Neural cell (in vitro differentiated cells): ENCODE results near the gene NOSTRIN. TPM values are rescaled to one million over a fixed set of nuclear protein-coding genes. Genes with fewer than 3 reads are reported as not detected.

ENCODE experiments used
- H2AFZ ChIP-seq: fragments of 200-600, 300-800 bp; sonication (generic), shearing (Covaris generic); 2 replicates; pipeline ENCODE4 v1.6.0; 2014; ENCODE audit warnings: low read depth, mild to moderate bottlenecking, antibody characterized with exemption, low read length, moderate library complexity
- H3F3A ChIP-seq: fragments of 200-600 bp; shearing (Covaris generic); 2 replicates; pipeline ENCODE4 v1.6.1; 2016; ENCODE audit warnings: mild to moderate bottlenecking, moderate library complexity, mixed read lengths, antibody characterized with exemption, low read length; ENCODE audit not compliant: insufficient read depth, poor library complexity, severe bottlenecking
- H3K27ac ChIP-seq: fragments of 200-600, 300-800 bp; sonication (generic), shearing (Covaris generic); 2 replicates; pipeline ENCODE4 v1.5.1; 2014; ENCODE audit warnings: mild to moderate bottlenecking, low read length, moderate library complexity
- H3K27me3 ChIP-seq: fragments of 300-800, 200-600 bp; sonication (generic), shearing (Covaris generic); 2 replicates; pipeline ENCODE4 v1.6.0; 2014; ENCODE audit warnings: mild to moderate bottlenecking, low read depth, low read length, moderate library complexity; ENCODE audit not compliant: insufficient read depth
- H3K36me3 ChIP-seq: fragments of 300-800, 200-600 bp; sonication (generic), shearing (Covaris generic); 2 replicates; pipeline ENCODE4 v1.5.1; 2014; ENCODE audit warnings: mild to moderate bottlenecking, antibody characterized with exemption, low read length, moderate library complexity; ENCODE audit not compliant: insufficient read depth
- H3K4me2 ChIP-seq: fragments of 300-800, 200-600 bp; sonication (generic), shearing (Covaris generic); 2 replicates; pipeline ENCODE4 v1.6.0; 2014; ENCODE audit warnings: mild to moderate bottlenecking, low read length
- H3K4me3 ChIP-seq: fragments of 300-800, 200-600 bp; sonication (generic), shearing (Covaris generic); 2 replicates; pipeline ENCODE4 v1.5.1; 2014; ENCODE audit warnings: mild to moderate bottlenecking, low read length, moderate library complexity
- H3K79me2 ChIP-seq: fragments of 200-600 bp; shearing (Covaris generic); replicated peaks from 2 replicates; pipeline ENCODE4 v1.6.0; 2014; ENCODE audit warnings: mild to moderate bottlenecking, low read length, moderate library complexity; ENCODE audit not compliant: insufficient read depth
- H3K9ac ChIP-seq: fragments of 300-800, 200-600 bp; sonication (generic), shearing (Covaris generic); 2 replicates; pipeline ENCODE4 v1.6.1; 2016; ENCODE audit warnings: mild to moderate bottlenecking, low read length, mixed read lengths
- H3K9me2 ChIP-seq: fragments of 200-600 bp; shearing (Covaris generic); 2 replicates; pipeline ENCODE4 v1.6.1; 2016; ENCODE audit warnings: mild to moderate bottlenecking, low read length, mixed read lengths; ENCODE audit not compliant: insufficient read depth
- H3K9me3 ChIP-seq: fragments of 200-600, 300-800 bp; sonication (generic), shearing (Covaris generic); 2 replicates; pipeline ENCODE4 v1.6.1; 2016; ENCODE audit warnings: mild to moderate bottlenecking, mixed run types, low read length, moderate library complexity, mixed read lengths
- H4K20me1 ChIP-seq: fragments of 200-600 bp; shearing (Covaris generic); 2 replicates; pipeline ENCODE4 v1.6.1; 2016; ENCODE audit warnings: mild to moderate bottlenecking, mixed run types; ENCODE audit not compliant: insufficient read depth
- EP300 ChIP-seq: fragments of 450-650 bp; conservative IDR thresholded peaks from 2 replicates; pipeline ENCODE4 v1.6.1; 2014; ENCODE audit warnings: antibody characterized with exemption, mild to moderate bottlenecking, moderate library complexity; ENCODE audit not compliant: poor library complexity, severe bottlenecking
- EZH2 ChIP-seq: fragments of 200-600, 300-800 bp; shearing (Covaris generic), sonication (generic); IDR thresholded peaks from 2 replicates; pipeline ENCODE4 v1.6.1; 2014; ENCODE audit warnings: antibody characterized with exemption, low read length, borderline replicate concordance, mild to moderate bottlenecking; ENCODE audit not compliant: insufficient read depth, poor library complexity, severe bottlenecking
- MXI1 ChIP-seq: fragments of 450-650 bp; conservative IDR thresholded peaks from 2 replicates; pipeline ENCODE4 v1.6.1; 2014; ENCODE audit warnings: antibody characterized with exemption, mild to moderate bottlenecking; ENCODE audit not compliant: poor library complexity, severe bottlenecking
- POLR2AphosphoS5 ChIP-seq: IDR thresholded peaks from 2 replicates; pipeline ENCODE4 v1.6.1; 2012
- RAD21 ChIP-seq: fragments of 450-650 bp; conservative IDR thresholded peaks from 2 replicates; pipeline ENCODE4 v1.6.1; 2014; ENCODE audit warnings: antibody characterized with exemption, mild to moderate bottlenecking, moderate library complexity
- SMC3 ChIP-seq: fragments of 450-650 bp; conservative IDR thresholded peaks from 2 replicates; pipeline ENCODE4 v1.6.1; 2014; ENCODE audit warnings: antibody characterized with exemption, mild to moderate bottlenecking, moderate library complexity; ENCODE audit not compliant: poor library complexity
- TAF1 ChIP-seq: IDR thresholded peaks from 2 replicates; pipeline ENCODE4 v1.6.1; 2012; ENCODE audit warnings: low read depth
- polyA plus RNA-seq: library from polyadenylated mRNA; depleted of rRNA; stranded (reverse); fragments of >200 nt; gene quantifications from 2 replicates; pipeline ENCODE4 v1.2.3, GENCODE V29; 2014
- TF ChIP-seq, protein P1 (sequence below): fragments of 450-650 bp; IDR thresholded peaks from 2 replicates; pipeline ENCODE4 v1.5.1; 2014; ENCODE audit warnings: antibody characterized with exemption, mild to moderate bottlenecking, moderate library complexity; ENCODE audit not compliant: poor library complexity, severe bottlenecking
- TF ChIP-seq, protein P2 (sequence below): IDR thresholded peaks from 2 replicates; pipeline ENCODE4 v1.6.1; 2012; ENCODE audit warnings: borderline replicate concordance

NOSTRIN gene
- polyA plus RNA-seq, 1 donor from 2014 or later: not detected

DNA sequence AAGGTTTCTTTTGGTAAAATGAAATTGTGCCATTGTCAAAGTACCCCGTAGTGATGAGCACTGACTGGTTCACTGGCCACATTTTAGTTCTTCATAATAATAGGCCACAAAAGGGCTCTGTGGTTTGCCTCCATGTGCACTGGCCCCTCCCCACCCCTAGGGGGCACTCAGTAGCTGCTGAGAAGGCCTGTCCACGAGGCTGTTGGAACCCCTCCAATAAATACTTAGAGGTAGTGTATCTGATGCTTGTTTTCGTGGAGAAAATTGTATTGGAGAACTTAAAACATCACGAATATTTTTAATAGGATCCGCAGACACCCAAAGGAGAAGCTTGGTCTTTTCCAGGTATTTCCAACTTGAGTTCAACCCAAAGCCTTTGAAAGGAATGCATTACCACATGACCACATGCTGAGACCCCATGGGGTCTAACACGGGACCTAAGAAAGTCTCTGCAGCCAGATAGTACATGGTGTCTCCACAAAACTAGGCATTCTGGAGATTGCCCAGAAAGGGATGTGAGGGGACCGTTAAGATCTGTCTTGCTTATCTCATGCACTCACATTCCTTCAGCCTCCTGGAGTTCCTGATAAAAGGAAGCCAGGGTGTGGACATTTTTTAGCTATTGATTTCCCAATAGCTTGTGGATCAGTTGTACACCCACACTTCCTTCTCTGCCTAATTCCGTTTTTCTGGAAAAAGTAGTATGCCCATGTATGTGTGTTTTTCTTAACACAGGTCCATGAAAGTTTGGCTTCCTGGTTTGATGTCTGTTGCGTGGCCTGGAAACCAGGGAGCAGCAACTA lies 28.5 kb upstream of the NOSTRIN start:
- H3K36me3 ChIP-seq: peaks cover 9% of the 10 kb centered on the region
- H3K4me3 ChIP-seq: no peak overlapping the region
- no peaks in the 10 kb centered on the region for H3K79me2 ChIP-seq
- no peaks in the 10 kb centered on the region for H3K9me2 ChIP-seq
- H4K20me1 ChIP-seq: no peaks in the 10 kb centered on the region
- H3K4me2 ChIP-seq: no peak overlapping the region
- H3F3A ChIP-seq: no peaks in the 10 kb centered on the region
- no peak overlapping the region for H3K9ac ChIP-seq
- no peaks in the 10 kb centered on the region for H3K27me3 ChIP-seq
- H3K9me3 ChIP-seq: no peaks in the 10 kb centered on the region
- TF ChIP-seq, protein P1, sequence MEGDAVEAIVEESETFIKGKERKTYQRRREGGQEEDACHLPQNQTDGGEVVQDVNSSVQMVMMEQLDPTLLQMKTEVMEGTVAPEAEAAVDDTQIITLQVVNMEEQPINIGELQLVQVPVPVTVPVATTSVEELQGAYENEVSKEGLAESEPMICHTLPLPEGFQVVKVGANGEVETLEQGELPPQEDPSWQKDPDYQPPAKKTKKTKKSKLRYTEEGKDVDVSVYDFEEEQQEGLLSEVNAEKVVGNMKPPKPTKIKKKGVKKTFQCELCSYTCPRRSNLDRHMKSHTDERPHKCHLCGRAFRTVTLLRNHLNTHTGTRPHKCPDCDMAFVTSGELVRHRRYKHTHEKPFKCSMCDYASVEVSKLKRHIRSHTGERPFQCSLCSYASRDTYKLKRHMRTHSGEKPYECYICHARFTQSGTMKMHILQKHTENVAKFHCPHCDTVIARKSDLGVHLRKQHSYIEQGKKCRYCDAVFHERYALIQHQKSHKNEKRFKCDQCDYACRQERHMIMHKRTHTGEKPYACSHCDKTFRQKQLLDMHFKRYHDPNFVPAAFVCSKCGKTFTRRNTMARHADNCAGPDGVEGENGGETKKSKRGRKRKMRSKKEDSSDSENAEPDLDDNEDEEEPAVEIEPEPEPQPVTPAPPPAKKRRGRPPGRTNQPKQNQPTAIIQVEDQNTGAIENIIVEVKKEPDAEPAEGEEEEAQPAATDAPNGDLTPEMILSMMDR: no peak
- no peak for TF ChIP-seq POLR2AphosphoS5
- TF ChIP-seq EP300: no peak
- TF ChIP-seq MXI1: no peak
- no peak for TF ChIP-seq EZH2
- H3K27ac ChIP-seq: no peak overlapping the region
- H2AFZ ChIP-seq: no peak overlapping the region

DNA sequence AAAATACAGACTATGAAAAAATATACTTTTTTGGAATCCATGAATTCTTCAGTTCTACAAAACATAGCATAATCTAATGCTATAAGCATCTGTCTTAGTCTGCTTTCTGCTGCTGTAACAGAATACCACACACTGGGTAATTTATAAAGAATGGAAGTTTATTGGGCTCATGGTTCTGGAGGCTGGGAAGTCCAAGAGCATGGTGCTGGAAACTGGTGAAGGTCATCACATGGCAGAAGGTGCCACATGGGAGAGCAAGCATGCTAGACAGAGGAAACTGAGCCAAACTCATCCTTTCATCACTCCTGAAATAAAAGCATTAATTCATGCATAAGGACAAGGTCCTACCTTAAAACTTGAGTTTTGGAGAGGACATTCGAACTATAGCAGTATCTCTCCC lies 26.6 kb upstream of the NOSTRIN start:
- no peak overlapping the region for H3K4me3 ChIP-seq
- no peaks in the 10 kb centered on the region for H4K20me1 ChIP-seq
- H3K9ac ChIP-seq: no peak overlapping the region
- TF ChIP-seq EZH2: no peak
- no peak for TF ChIP-seq EP300
- H3K27me3 ChIP-seq: no peaks in the 10 kb centered on the region
- H3K36me3 ChIP-seq: no peaks in the 10 kb centered on the region
- H3K4me2 ChIP-seq: no peak overlapping the region
- H2AFZ ChIP-seq: no peak overlapping the region
- H3K79me2 ChIP-seq: no peaks in the 10 kb centered on the region
- no peak overlapping the region for H3K27ac ChIP-seq
- no peaks in the 10 kb centered on the region for H3F3A ChIP-seq
- H3K9me3 ChIP-seq: no peaks in the 10 kb centered on the region
- H3K9me2 ChIP-seq: no peaks in the 10 kb centered on the region

DNA sequence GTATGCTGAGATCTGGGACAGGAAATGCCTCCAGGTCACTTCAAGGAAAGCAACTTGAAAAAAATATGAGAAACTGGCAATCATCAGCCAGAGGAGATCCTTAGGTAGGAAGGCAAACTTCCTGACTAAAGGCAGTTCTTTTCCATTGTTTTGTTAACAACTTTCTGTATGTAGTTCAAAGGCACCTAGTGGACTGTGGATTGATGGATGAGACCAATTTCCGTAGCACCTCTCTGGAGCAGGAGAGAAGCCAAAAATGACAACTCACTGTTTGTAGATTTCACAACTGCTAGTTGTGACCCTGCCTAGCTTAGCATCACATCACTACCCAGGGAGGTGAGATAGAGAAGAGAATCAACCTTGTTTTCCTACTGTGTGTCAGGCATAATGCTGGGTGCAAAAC lies 21.8 kb upstream of the NOSTRIN start:
- H3K79me2 ChIP-seq: no peaks in the 10 kb centered on the region
- no peaks in the 10 kb centered on the region for H3K9me3 ChIP-seq
- H3K27me3 ChIP-seq: no peaks in the 10 kb centered on the region
- H3K36me3 ChIP-seq: no peaks in the 10 kb centered on the region
- no peak overlapping the region for H3K27ac ChIP-seq
- no peaks in the 10 kb centered on the region for H4K20me1 ChIP-seq
- H3F3A ChIP-seq: no peaks in the 10 kb centered on the region
- TF ChIP-seq EP300 (no peak), POLR2AphosphoS5 (no peak), RAD21 (no peak), MXI1 (no peak), TAF1 (no peak), SMC3 (no peak), EZH2 (no peak)
- TF ChIP-seq, protein P2, sequence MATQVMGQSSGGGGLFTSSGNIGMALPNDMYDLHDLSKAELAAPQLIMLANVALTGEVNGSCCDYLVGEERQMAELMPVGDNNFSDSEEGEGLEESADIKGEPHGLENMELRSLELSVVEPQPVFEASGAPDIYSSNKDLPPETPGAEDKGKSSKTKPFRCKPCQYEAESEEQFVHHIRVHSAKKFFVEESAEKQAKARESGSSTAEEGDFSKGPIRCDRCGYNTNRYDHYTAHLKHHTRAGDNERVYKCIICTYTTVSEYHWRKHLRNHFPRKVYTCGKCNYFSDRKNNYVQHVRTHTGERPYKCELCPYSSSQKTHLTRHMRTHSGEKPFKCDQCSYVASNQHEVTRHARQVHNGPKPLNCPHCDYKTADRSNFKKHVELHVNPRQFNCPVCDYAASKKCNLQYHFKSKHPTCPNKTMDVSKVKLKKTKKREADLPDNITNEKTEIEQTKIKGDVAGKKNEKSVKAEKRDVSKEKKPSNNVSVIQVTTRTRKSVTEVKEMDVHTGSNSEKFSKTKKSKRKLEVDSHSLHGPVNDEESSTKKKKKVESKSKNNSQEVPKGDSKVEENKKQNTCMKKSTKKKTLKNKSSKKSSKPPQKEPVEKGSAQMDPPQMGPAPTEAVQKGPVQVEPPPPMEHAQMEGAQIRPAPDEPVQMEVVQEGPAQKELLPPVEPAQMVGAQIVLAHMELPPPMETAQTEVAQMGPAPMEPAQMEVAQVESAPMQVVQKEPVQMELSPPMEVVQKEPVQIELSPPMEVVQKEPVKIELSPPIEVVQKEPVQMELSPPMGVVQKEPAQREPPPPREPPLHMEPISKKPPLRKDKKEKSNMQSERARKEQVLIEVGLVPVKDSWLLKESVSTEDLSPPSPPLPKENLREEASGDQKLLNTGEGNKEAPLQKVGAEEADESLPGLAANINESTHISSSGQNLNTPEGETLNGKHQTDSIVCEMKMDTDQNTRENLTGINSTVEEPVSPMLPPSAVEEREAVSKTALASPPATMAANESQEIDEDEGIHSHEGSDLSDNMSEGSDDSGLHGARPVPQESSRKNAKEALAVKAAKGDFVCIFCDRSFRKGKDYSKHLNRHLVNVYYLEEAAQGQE: no peak
- TF ChIP-seq, protein P1: no peak
- no peak overlapping the region for H2AFZ ChIP-seq
- H3K4me3 ChIP-seq: no peak overlapping the region
- no peak overlapping the region for H3K4me2 ChIP-seq
- no peaks in the 10 kb centered on the region for H3K9me2 ChIP-seq
- no peak overlapping the region for H3K9ac ChIP-seq
